ENCODE measurements around the gene ERVK3-1. TPM values are rescaled to one million over a fixed set of nuclear protein-coding genes. Genes with fewer than 3 reads are reported as not detected.

The ERVK3-1 gene
- total RNA-seq, 1 experiment from 2014 or later, result 84.0 TPM

GRCh38 chr19:58319241-58319640, 14.1 kb downstream of the ERVK3-1 start:
- DNase-seq (ENCODE audit: low read depth, low spot score), result no peak
- TF ChIP-seq POLR2AphosphoS5 (IDR thresholded peaks at IDR 0.05; ENCODE audit: low read depth, low read length) (no peak), CTCF (IDR thresholded peaks at IDR 0.05) (no peak), SIN3A (IDR thresholded peaks at IDR 0.05; ENCODE audit: borderline replicate concordance, insufficient read depth, low read depth, low read length) (no peak), REST (IDR thresholded peaks at IDR 0.05; ENCODE audit: insufficient read depth in 1 of 2, low read depth in 2 of 2, low read length in 1 of 2) (no peak; a peak in 1 of 4 replicates), TCF7L2 (IDR thresholded peaks at IDR 0.05; ENCODE audit: low read depth, low read length) (no peak)
- ChIA-PET CTCF (no interaction called here), POLR2A (interaction anchor here (0.6 kb wide), 2 partner anchors 9 to 45 kb away, joined by 3 read pairs; no protein-coding TSS in a partner anchor)
- ATAC-seq, result no peak
- H3K36me3 ChIP-seq (ENCODE audit: control insufficient read depth, insufficient read depth, low read length), result no peaks in the 10 kb centered on the region
- no peaks in the 10 kb centered on the region for H3K27me3 ChIP-seq (ENCODE audit: control insufficient read depth, insufficient read depth, low read length)
- intact Hi-C loops (cut with micrococcal nuclease; ENCODE audit: unreplicated experiment), result no loop called here
- H3K27ac ChIP-seq (ENCODE audit: low read length), result no peak overlapping the region
- no peaks in the 10 kb centered on the region for H3K9me3 ChIP-seq (ENCODE audit: control insufficient read depth, insufficient read depth, low read depth, low read length)
- H3K4me1 ChIP-seq (ENCODE audit: control insufficient read depth, insufficient read depth, low read length), result no peaks in the 10 kb centered on the region
- no peak overlapping the region for H3K4me3 ChIP-seq (ENCODE audit: low read depth in 2 of 2, low read length in 2 of 2)
- in situ Hi-C loops (cut with HindIII; ENCODE audit: low pct_unique_long_range_greater_than_20kb, low sequenced_read_pairs), result no loop called here
- BruUV-seq (replicated peaks), result no TSS peak

- TF ChIP-seq REST (IDR thresholded peaks at IDR 0.05; ENCODE audit: insufficient read depth in 1 of 2, low read depth in 2 of 2, low read length in 1 of 2) (no peak), TCF7L2 (IDR thresholded peaks at IDR 0.05; ENCODE audit: low read depth, low read length) (no peak), SIN3A (IDR thresholded peaks at IDR 0.05; ENCODE audit: borderline replicate concordance, insufficient read depth, low read depth, low read length) (no peak), POLR2AphosphoS5 (IDR thresholded peaks at IDR 0.05; ENCODE audit: low read depth, low read length) (no peak), CTCF (IDR thresholded peaks at IDR 0.05) (no peak)
- DNase-seq (ENCODE audit: low read depth, low spot score) (no peak), ATAC-seq (no peak)
- intact Hi-C loops (cut with micrococcal nuclease; ENCODE audit: unreplicated experiment), result loop anchor here (5.0 kb wide), 1 partner anchor 62 kb away; the partner anchor contains the start of gene RPS5
- Histone ChIP-seq H3K4me3 (ENCODE audit: low read depth in 2 of 2, low read length in 2 of 2) (peak overlapping the region; percentile 74 to 89), H3K36me3 (ENCODE audit: control insufficient read depth, insufficient read depth, low read length) (no peaks in the 10 kb centered on the region; the same call in 1 of the 2 replicates), H3K9me3 (ENCODE audit: control insufficient read depth, insufficient read depth, low read depth, low read length) (no peaks in the 10 kb centered on the region), H3K27me3 (ENCODE audit: control insufficient read depth, insufficient read depth, low read length) (no peaks in the 10 kb centered on the region), H3K27ac (ENCODE audit: low read length) (peak overlapping the region; percentile 90), H3K4me1 (ENCODE audit: control insufficient read depth, insufficient read depth, low read length) (peaks cover 22% of the 10 kb centered on the region)
- ChIA-PET POLR2A (no interaction called here), CTCF (no interaction called here)
- no TSS peak for BruUV-seq (replicated peaks)
- in situ Hi-C loops (cut with HindIII; ENCODE audit: low pct_unique_long_range_greater_than_20kb, low sequenced_read_pairs), result no loop called here
Observed at GRCh38 chr19:58325311-58326022, 20.3 kb downstream of the ERVK3-1 start.
